ENCODE data around the gene EEF1A2.

GRCh38 chr20:63507083-63507743, 8.3 kb upstream of the EEF1A2 start:
- TF ChIP-seq, protein P1, sequence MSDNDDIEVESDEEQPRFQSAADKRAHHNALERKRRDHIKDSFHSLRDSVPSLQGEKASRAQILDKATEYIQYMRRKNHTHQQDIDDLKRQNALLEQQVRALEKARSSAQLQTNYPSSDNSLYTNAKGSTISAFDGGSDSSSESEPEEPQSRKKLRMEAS (IDR thresholded peaks at IDR 0.05) = no peak
- TF ChIP-seq, protein P2, sequence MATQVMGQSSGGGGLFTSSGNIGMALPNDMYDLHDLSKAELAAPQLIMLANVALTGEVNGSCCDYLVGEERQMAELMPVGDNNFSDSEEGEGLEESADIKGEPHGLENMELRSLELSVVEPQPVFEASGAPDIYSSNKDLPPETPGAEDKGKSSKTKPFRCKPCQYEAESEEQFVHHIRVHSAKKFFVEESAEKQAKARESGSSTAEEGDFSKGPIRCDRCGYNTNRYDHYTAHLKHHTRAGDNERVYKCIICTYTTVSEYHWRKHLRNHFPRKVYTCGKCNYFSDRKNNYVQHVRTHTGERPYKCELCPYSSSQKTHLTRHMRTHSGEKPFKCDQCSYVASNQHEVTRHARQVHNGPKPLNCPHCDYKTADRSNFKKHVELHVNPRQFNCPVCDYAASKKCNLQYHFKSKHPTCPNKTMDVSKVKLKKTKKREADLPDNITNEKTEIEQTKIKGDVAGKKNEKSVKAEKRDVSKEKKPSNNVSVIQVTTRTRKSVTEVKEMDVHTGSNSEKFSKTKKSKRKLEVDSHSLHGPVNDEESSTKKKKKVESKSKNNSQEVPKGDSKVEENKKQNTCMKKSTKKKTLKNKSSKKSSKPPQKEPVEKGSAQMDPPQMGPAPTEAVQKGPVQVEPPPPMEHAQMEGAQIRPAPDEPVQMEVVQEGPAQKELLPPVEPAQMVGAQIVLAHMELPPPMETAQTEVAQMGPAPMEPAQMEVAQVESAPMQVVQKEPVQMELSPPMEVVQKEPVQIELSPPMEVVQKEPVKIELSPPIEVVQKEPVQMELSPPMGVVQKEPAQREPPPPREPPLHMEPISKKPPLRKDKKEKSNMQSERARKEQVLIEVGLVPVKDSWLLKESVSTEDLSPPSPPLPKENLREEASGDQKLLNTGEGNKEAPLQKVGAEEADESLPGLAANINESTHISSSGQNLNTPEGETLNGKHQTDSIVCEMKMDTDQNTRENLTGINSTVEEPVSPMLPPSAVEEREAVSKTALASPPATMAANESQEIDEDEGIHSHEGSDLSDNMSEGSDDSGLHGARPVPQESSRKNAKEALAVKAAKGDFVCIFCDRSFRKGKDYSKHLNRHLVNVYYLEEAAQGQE (IDR thresholded peaks at IDR 0.05; ENCODE audit: low read depth) = no peak
- no peak for TF ChIP-seq YY1 (IDR thresholded peaks at IDR 0.05; ENCODE audit: low read depth)
- TF ChIP-seq EP300 (IDR thresholded peaks at IDR 0.05; ENCODE audit: borderline replicate concordance) = no peak
- TF ChIP-seq CREB1 (IDR thresholded peaks at IDR 0.05; ENCODE audit: low read depth) = no peak
- no peak for TF ChIP-seq EGR1 (IDR thresholded peaks at IDR 0.05)
- TF ChIP-seq USF1 (IDR thresholded peaks at IDR 0.05) = no peak
- TF ChIP-seq TAF1 (IDR thresholded peaks at IDR 0.05; ENCODE audit: low read depth) = no peak
- TF ChIP-seq TEAD4 (IDR thresholded peaks at IDR 0.05) = no peak
- no peak for TF ChIP-seq FOXM1 (IDR thresholded peaks at IDR 0.05; ENCODE audit: borderline replicate concordance, low read depth)
- no peak for TF ChIP-seq RAD21 (IDR thresholded peaks at IDR 0.05; ENCODE audit: low read depth)
- no peak for TF ChIP-seq ZBTB7A (IDR thresholded peaks at IDR 0.05; ENCODE audit: low read depth)
- TF ChIP-seq TCF12 (IDR thresholded peaks at IDR 0.05; ENCODE audit: low read depth) = no peak
